ENCODE data around the gene KSR1. TPM values are rescaled to one million over a fixed set of nuclear protein-coding genes. Genes with fewer than 3 reads are reported as not detected.
A peak's percentile ranks its signal among the peaks of the same experiment; 100 is the strongest.

Gene KSR1
- polyA plus RNA-seq, 1 experiment: 28.2 TPM

DNA sequence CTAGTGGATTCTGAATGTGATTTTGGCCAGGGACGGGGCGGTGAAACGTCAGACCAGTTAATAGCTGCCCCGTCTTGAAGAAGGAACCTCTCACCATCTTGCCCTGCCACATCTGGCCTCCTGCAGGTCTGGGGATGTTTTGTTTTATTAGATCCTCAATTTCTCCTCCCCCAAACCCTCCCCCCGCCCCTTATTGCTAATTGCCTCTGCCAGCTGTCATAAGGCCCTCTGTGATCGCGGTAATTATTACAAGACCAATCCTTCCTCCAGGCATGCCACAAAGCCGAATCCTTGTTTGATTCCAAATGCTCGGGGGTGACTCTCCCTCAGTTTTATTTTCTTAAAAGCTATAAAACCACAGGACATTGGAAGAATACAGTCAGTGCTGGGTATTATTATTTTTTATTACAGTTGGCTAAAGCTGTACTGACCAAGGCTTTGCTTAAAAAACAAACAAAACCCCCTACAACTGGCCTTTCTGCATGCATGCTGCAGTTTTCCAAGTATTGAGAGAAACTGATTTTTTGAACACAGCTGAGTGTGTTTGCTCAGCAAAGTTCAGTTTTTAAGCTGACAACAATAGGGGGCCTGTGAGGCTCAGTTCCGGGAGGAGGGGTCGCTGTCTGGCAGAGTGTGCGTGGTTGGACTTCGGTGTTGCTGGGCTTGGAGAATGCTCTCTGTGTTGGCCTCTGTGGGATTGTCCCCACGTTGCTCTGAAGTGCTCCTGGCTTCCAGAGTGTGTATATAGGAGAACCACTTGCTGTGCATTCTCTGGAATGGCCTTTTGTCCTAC lies 1.7 kb downstream of the KSR1 start:
- no peak for DNase-seq (ENCODE audit: low read depth, low spot score)
- peak overlapping the region; percentile 97 for H3K4me3 ChIP-seq (ENCODE audit: low read depth, low read length)
- TF ChIP-seq, protein P1, sequence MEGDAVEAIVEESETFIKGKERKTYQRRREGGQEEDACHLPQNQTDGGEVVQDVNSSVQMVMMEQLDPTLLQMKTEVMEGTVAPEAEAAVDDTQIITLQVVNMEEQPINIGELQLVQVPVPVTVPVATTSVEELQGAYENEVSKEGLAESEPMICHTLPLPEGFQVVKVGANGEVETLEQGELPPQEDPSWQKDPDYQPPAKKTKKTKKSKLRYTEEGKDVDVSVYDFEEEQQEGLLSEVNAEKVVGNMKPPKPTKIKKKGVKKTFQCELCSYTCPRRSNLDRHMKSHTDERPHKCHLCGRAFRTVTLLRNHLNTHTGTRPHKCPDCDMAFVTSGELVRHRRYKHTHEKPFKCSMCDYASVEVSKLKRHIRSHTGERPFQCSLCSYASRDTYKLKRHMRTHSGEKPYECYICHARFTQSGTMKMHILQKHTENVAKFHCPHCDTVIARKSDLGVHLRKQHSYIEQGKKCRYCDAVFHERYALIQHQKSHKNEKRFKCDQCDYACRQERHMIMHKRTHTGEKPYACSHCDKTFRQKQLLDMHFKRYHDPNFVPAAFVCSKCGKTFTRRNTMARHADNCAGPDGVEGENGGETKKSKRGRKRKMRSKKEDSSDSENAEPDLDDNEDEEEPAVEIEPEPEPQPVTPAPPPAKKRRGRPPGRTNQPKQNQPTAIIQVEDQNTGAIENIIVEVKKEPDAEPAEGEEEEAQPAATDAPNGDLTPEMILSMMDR (IDR thresholded peaks at IDR 0.05; ENCODE audit: low read depth, low read length): no peak
- H3K9me3 ChIP-seq (ENCODE audit: control insufficient read depth, insufficient read depth, low read length): peaks cover 3% of the 10 kb centered on the region; the same call in 1 of the 2 replicates
- POLR2A ChIA-PET: interaction anchor here (0.6 to 1.0 kb wide), 4 partner anchors 14 to 89 kb away, joined by 3 to 5 read pairs (median 3); no protein-coding TSS in a partner anchor
- CTCF ChIA-PET: interaction anchor here (0.6 to 10.5 kb wide), 7 partner anchors 7 to 147 kb away, joined by 3 to 94 read pairs (median 6); no protein-coding TSS in a partner anchor
- no peak overlapping the region for H3K27ac ChIP-seq (ENCODE audit: low read depth, low read length)
- no peaks in the 10 kb centered on the region for H3K27me3 ChIP-seq (ENCODE audit: control insufficient read depth, insufficient read depth, low read length)

DNA sequence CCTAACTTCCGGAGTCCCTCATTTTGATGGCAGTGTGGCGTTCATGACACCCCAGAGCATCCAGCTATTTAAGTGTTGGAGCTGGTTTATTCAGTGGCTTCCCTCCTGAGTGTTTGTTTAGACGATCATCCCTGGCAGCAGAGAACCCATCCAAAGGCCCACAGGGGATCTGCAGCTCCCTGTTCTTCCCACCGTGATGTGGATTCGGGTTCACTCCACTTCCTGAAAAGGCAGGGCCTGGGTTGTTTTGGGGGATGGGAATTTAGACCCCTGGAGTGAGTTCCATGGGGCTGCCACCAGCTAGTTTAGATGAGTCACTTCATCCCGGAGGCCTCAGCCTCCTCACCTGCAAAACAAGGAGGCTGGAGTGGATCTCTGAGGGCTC lies 2.3 kb downstream of the KSR1 start:
- CTCF ChIA-PET: interaction anchor here (0.6 to 10.5 kb wide), 6 partner anchors 8 to 142 kb away, joined by 3 to 94 read pairs (median 6); no protein-coding TSS in a partner anchor
- H3K9me3 ChIP-seq (ENCODE audit: control insufficient read depth, insufficient read depth, low read length): peaks cover 3% of the 10 kb centered on the region; the same call in 1 of the 2 replicates
- TF ChIP-seq, protein P1 (IDR thresholded peaks at IDR 0.05; ENCODE audit: low read depth, low read length): no peak
- POLR2A ChIA-PET: interaction anchor here (0.7 to 1.0 kb wide), 2 partner anchors 13 to 76 kb away, joined by 3 read pairs; no protein-coding TSS in a partner anchor
- peak overlapping the region; percentile 97 for H3K4me3 ChIP-seq (ENCODE audit: low read depth, low read length)
- H3K27ac ChIP-seq (ENCODE audit: low read depth, low read length): no peak overlapping the region
- no peaks in the 10 kb centered on the region for H3K27me3 ChIP-seq (ENCODE audit: control insufficient read depth, insufficient read depth, low read length)
- no peak for DNase-seq (ENCODE audit: low read depth, low spot score)

DNA sequence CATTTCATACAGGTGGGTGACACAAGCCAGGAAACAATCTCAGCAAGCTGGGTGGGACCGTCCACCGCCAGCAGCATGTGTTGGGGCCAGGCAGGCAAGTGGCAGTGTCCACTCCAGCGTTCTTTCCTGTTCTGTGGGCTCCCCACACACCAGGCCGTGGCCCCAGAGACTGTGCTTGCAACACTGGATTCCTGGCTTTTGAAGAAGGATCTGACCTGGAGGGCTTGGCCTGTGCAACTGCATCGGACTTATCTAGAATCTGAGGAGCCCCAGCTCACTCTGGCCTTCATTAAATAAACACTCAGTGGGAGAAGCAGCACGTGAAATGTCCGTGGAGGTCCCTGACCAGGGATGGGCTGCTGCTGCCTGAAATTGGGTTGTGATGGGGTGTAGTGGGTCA lies 3.2 kb downstream of the KSR1 start:
- POLR2A ChIA-PET: no interaction called here

DNA sequence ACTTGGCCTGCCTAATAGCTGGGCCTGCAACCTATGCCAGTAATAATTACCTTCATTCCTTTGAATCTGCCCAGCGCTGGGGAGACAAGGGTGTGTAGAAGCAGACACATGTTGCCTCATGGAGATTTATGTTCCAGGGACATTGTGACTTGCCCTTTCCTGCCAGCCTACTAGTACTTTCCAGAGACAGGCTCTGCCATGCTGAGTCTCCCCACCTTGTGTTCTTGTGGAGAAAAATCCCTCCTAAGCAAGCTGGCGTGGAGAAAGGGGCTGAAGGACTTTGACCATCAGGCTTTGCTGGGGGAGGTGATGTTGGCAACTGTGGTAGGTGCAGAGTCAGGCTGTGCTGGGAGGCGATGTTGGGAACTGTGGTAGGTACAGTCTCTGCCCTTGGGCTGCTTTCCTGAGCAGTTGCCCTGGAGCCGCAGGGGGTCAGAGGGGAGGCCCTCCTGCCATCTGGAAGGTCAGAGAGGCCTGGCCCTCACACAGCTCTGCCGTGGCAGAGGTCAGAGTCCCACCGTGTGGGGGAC lies 4.0 kb downstream of the KSR1 start:
- DNase-seq (ENCODE audit: low read depth, low spot score): no peak
- Histone ChIP-seq H3K4me3 (ENCODE audit: low read depth, low read length) (no peak overlapping the region), H3K9me3 (ENCODE audit: control insufficient read depth, insufficient read depth, low read length) (peaks cover 3% of the 10 kb centered on the region; the same call in 1 of the 2 replicates), H3K27me3 (ENCODE audit: control insufficient read depth, insufficient read depth, low read length) (no peaks in the 10 kb centered on the region), H3K27ac (ENCODE audit: low read depth, low read length) (no peak overlapping the region)
- POLR2A ChIA-PET: no interaction called here
- CTCF ChIA-PET: interaction anchor here (1.7 to 10.5 kb wide), 2 partner anchors 106 to 141 kb away, joined by 5 to 94 read pairs; no protein-coding TSS in a partner anchor
- TF ChIP-seq, protein P1 (IDR thresholded peaks at IDR 0.05; ENCODE audit: low read depth, low read length): no peak

More for the DNA sequence above, 3.2 kb downstream of the KSR1 start:
- Histone ChIP-seq H3K4me3 (ENCODE audit: low read depth, low read length) (peak overlapping the region; percentile 7; the same call in 1 of the 2 replicates), H3K9me3 (ENCODE audit: control insufficient read depth, insufficient read depth, low read length) (peaks cover 3% of the 10 kb centered on the region; the same call in 1 of the 2 replicates), H3K27me3 (ENCODE audit: control insufficient read depth, insufficient read depth, low read length) (no peaks in the 10 kb centered on the region), H3K27ac (ENCODE audit: low read depth, low read length) (no peak overlapping the region)
- CTCF ChIA-PET: interaction anchor here (1.7 to 10.5 kb wide), 3 partner anchors 105 to 141 kb away, joined by 5 to 94 read pairs (median 7); no protein-coding TSS in a partner anchor
- no peak for DNase-seq (ENCODE audit: low read depth, low spot score)
- TF ChIP-seq, protein P1 (IDR thresholded peaks at IDR 0.05; ENCODE audit: low read depth, low read length): no peak

All from AG04450 (cell line).